ENCODE measurements around the gene NCK2. TPM values are rescaled to one million over a fixed set of nuclear protein-coding genes. Genes with fewer than 3 reads are reported as not detected.

NCK2 gene
- total and polyA plus RNA-seq, 2 of the 13 experiments (the other 11 are each of a cell fraction or from before 2014, with no cell fraction given): 14.8 to 23.5 TPM

DNA sequence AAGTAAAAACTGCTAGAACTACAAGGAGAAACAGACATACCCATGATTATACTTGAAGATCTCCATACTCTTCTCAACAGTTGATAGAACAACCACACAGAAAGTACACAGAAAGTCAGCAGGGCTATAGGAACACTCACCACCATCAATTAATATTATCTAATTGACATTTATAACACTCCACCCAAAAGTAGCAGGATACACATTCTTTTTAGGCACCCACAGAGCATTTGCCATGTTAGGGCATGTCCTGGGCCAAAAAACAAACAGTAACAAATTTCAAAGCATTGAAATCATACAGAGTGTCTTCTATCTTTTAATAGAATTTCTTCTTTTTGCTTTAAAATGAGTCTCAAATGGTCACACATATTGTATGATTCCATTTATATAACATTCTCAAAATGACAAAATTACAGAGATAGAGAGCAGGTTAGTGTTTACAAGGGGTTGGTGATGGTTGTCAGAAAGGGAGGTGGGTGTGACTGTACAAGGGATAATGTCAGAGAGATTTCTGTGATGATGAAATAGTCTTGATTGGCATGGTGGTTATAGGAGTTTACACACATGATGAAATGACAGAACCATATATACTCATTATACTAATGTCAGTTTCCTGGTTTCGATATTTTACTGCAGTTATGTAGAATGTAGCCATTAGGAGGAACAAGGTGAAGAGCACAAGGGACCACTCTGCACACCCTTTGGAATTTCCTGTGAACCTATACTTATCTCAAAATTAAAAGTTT, 82.8 kb downstream of the NCK2 start:
- H3K27ac ChIP-seq (ENCODE audit: extremely low read length, insufficient read depth, low read length): no peak overlapping the region
- in situ Hi-C loops (cut with HindIII; ENCODE audit: extremely low pct_ligation_motif_present, low pct_unique_long_range_greater_than_20kb): no loop called here
- H3K79me2 ChIP-seq (ENCODE audit: insufficient read depth, low read length): peaks cover 4% of the 10 kb centered on the region
- peaks cover 18% of the 10 kb centered on the region for H3K4me1 ChIP-seq (ENCODE audit: insufficient read depth, low read length)
- no peak for TF ChIP-seq RARA (CRISPR knock-in tag; IDR thresholded peaks at IDR 0.05)
- TF ChIP-seq MATR3 (CRISPR knock-in tag; IDR thresholded peaks at IDR 0.05): no peak
- no peak for TF ChIP-seq IRF2 (CRISPR knock-in tag; IDR thresholded peaks at IDR 0.05)
- peak; percentile 62; the same call in 1 of the 2 replicates for TF ChIP-seq CEBPB (IDR thresholded peaks at IDR 0.05; ENCODE audit: borderline replicate concordance, low read depth, low read length)
- TF ChIP-seq SCMH1 (CRISPR knock-in tag; IDR thresholded peaks at IDR 0.05; ENCODE audit: borderline replicate concordance): no peak
- peak; percentile 41; the same call in 1 of the 2 replicates for TF ChIP-seq ATF7 (IDR thresholded peaks at IDR 0.05)
- TF ChIP-seq ATF7 (CRISPR knock-in tag; IDR thresholded peaks at IDR 0.05): no peak
- no peak for TF ChIP-seq SNAI1 (CRISPR knock-in tag; IDR thresholded peaks at IDR 0.05; ENCODE audit: borderline replicate concordance)
- TF ChIP-seq, protein P1, sequence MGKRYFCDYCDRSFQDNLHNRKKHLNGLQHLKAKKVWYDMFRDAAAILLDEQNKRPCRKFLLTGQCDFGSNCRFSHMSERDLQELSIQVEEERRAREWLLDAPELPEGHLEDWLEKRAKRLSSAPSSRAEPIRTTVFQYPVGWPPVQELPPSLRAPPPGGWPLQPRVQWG (CRISPR knock-in tag; IDR thresholded peaks at IDR 0.05; ENCODE audit: borderline replicate concordance, low read depth): no peak
- TF ChIP-seq, protein P2, sequence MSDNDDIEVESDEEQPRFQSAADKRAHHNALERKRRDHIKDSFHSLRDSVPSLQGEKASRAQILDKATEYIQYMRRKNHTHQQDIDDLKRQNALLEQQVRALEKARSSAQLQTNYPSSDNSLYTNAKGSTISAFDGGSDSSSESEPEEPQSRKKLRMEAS (IDR thresholded peaks at IDR 0.05): no peak
- H3K9ac ChIP-seq (ENCODE audit: insufficient read depth, low read depth, low read length): no peak overlapping the region
- FAIRE-seq (no peak), DNase-seq (ENCODE audit: low spot score) (no peak), ATAC-seq (no peak)
- no peak overlapping the region for H3K4me3 ChIP-seq (replicated peaks in 1 of 3; ENCODE audit: insufficient read depth in 1 of 3, low read depth in 2 of 3, low read length in 3 of 3)
- ChIA-PET CTCF (ENCODE audit: low intra/inter-chr PET ratio, low total read pairs) (no interaction called here), POLR2A (no interaction called here)
- intact Hi-C loops (cut with micrococcal nuclease; ENCODE audit: unreplicated experiment): no loop called here
- peaks cover 12% of the 10 kb centered on the region for H3K9me3 ChIP-seq (ENCODE audit: low read length)
- H3K4me2 ChIP-seq (ENCODE audit: low read depth, low read length): no peak overlapping the region
- H3K27me3 ChIP-seq (ENCODE audit: control insufficient read depth in 1 of 2, insufficient read depth in 2 of 2, low read length in 2 of 2): no peaks in the 10 kb centered on the region
- no peaks in the 10 kb centered on the region for H4K20me1 ChIP-seq (ENCODE audit: insufficient read depth, low read length)
- no peaks in the 10 kb centered on the region; a peak in 1 of 5 replicates for H3K36me3 ChIP-seq (replicated peaks in 1 of 2; ENCODE audit: control insufficient read depth in 1 of 2, insufficient read depth in 2 of 2, low read length in 2 of 2)
- 89% methylated on average over 1 of the region's 1 CpG for WGBS (ENCODE audit: low lambda C conversion rate)
- H2AFZ ChIP-seq (ENCODE audit: low read length): no peak overlapping the region
- no TSS peak for BruUV-seq (replicated peaks)

All from HepG2 (cell line).